CD14-positive monocyte (primary cell): ENCODE measurements around the gene TFIP11. TPM values are rescaled to one million over a fixed set of nuclear protein-coding genes. Genes with fewer than 3 reads are reported as not detected.

Experiments used
- DNase-seq, 3 donors: peaks; one replicate each; pipeline ENCODE4 v3.0.0-alpha.2; 2011 to 2022
- H2AFZ ChIP-seq: 2 replicates; pipeline ENCODE4 v1.6.0; 2012; ENCODE audit warnings: mild to moderate bottlenecking, low read depth, low read length, inconsistent platforms; ENCODE audit not compliant: insufficient read depth, poor library complexity, severe bottlenecking
- H3K27ac ChIP-seq, 2 donors: 1 replicate in 1 of 2; 2 replicates in 1 of 2; pipeline ENCODE4 v1.5.1; 2012 to 2013; ENCODE audit warnings: low read length in 2 of 2, control low read depth in 1 of 2, inconsistent platforms in 1 of 2, low read depth in 1 of 2, mild to moderate bottlenecking in 1 of 2
- H3K27me3 ChIP-seq, 2 donors: one replicate each; pipeline versions ENCODE4 v1.6.0 to v1.6.1; 2011 to 2013; ENCODE audit warnings: low read length in 2 of 2; ENCODE audit not compliant: control insufficient read depth in 2 of 2, insufficient read depth in 2 of 2
- H3K36me3 ChIP-seq, 2 donors: replicated peaks in 1 of 2; 1 replicate in 1 of 2; 2 replicates in 1 of 2; pipeline versions ENCODE4 v1.5.1 to v1.6.1; 2012 to 2013; ENCODE audit warnings: low read length in 2 of 2, control low read depth in 1 of 2, inconsistent platforms in 1 of 2, mild to moderate bottlenecking in 1 of 2; ENCODE audit not compliant: insufficient read depth in 2 of 2, control insufficient read depth in 1 of 2
- H3K4me1 ChIP-seq, 2 donors: 1 replicate in 1 of 2; 2 replicates in 1 of 2; pipeline versions ENCODE4 v1.5.1 to v1.6.1; 2012 to 2013; ENCODE audit warnings: low read length in 2 of 2, control low read depth in 1 of 2, inconsistent platforms in 1 of 2, mild to moderate bottlenecking in 1 of 2, moderate library complexity in 1 of 2; ENCODE audit not compliant: insufficient read depth in 2 of 2, control insufficient read depth in 1 of 2
- H3K4me2 ChIP-seq: replicated peaks from 2 replicates; pipeline ENCODE3; 2012; ENCODE audit warnings: low read length, moderate library complexity, mild to moderate bottlenecking; ENCODE audit not compliant: poor library complexity, severe bottlenecking; ENCODE audit errors: extremely low read depth
- H3K4me3 ChIP-seq, 3 experiments: fragments of 200-600 bp in 1 of 3; sonication (generic) in 1 of 3; replicated peaks in 1 of 3; 1 replicate in 2 of 3; 2 replicates in 1 of 3; pipeline ENCODE4 v1.5.1; 2011 to 2013; ENCODE audit warnings: low read length in 3 of 3, mild to moderate bottlenecking in 3 of 3, control low read depth in 2 of 3, low read depth in 2 of 3, inconsistent platforms in 1 of 3, moderate library complexity in 1 of 3
- H3K79me2 ChIP-seq: 2 replicates; pipeline ENCODE4 v1.6.0; 2012; ENCODE audit warnings: mild to moderate bottlenecking, control low read depth, inconsistent platforms, low read length, moderate library complexity; ENCODE audit not compliant: insufficient read depth
- H3K9ac ChIP-seq: 2 replicates; pipeline ENCODE4 v1.6.0; 2017; ENCODE audit warnings: low read length, mild to moderate bottlenecking; ENCODE audit not compliant: insufficient read depth, poor library complexity, severe bottlenecking
- H3K9me3 ChIP-seq, 2 donors: replicated peaks in 1 of 2; 1 replicate in 1 of 2; 2 replicates in 1 of 2; pipeline versions ENCODE4 v1.5.1 to v1.6.1; 2012 to 2013; ENCODE audit warnings: low read length in 2 of 2, control low read depth in 1 of 2; ENCODE audit not compliant: control insufficient read depth in 1 of 2, insufficient read depth in 1 of 2
- H4K20me1 ChIP-seq: 2 replicates; pipeline ENCODE4 v1.6.0; 2012; ENCODE audit warnings: mild to moderate bottlenecking, low read length, control low read depth, moderate library complexity; ENCODE audit not compliant: insufficient read depth
- H3K27ac Mint-ChIP-seq, 7 donors: one replicate each; pipeline ENCODE4 v1.8.0; 2020; ENCODE audit warnings: mild to moderate bottlenecking in 7 of 7, mixed read lengths in 7 of 7, moderate library complexity in 6 of 7, inconsistent platforms in 2 of 7
- H3K27me3 Mint-ChIP-seq, 3 donors: one replicate each; pipeline ENCODE4 v1.8.0; 2021 to 2022; ENCODE audit warnings: low read depth in 3 of 3, mild to moderate bottlenecking in 3 of 3, mixed read lengths in 3 of 3, moderate library complexity in 3 of 3, inconsistent platforms in 1 of 3
- H3K36me3 Mint-ChIP-seq, 2 donors: one replicate each; pipeline ENCODE4 v1.8.0; 2020; ENCODE audit warnings: mixed read lengths in 2 of 2, inconsistent platforms in 1 of 2, mild to moderate bottlenecking in 1 of 2
- H3K4me1 Mint-ChIP-seq: one replicate; pipeline ENCODE4 v1.8.0; 2020; ENCODE audit warnings: mild to moderate bottlenecking, mixed read lengths
- H3K4me3 Mint-ChIP-seq, 2 donors: one replicate each; pipeline ENCODE4 v1.8.0; 2020; ENCODE audit warnings: mild to moderate bottlenecking in 2 of 2, mixed read lengths in 2 of 2, moderate library complexity in 1 of 2
- H3K9me3 Mint-ChIP-seq, 7 donors: one replicate each; pipeline ENCODE4 v1.8.0; 2020 to 2022; ENCODE audit warnings: mixed read lengths in 7 of 7, mild to moderate bottlenecking in 6 of 7, moderate library complexity in 6 of 7, inconsistent platforms in 2 of 7
- whole genome bisulfite sequencing: methylation state at CpG from one replicate; pipeline ENCODE4 v1.1.5; 2013; ENCODE audit warnings: missing lambda C conversion rate; ENCODE audit not compliant: insufficient coverage; 5-methylcytosine and 5-hydroxymethylcytosine counted together
- intact Hi-C, 2 donors: fragments of 100-400 bp; cut with micrococcal nuclease; formaldehyde crosslinking; loops; one replicate each; pipeline versions ENCODE4 v1.15.0 to v1.15.1; 2023
- polyA plus RNA-seq, 3 donors: library from polyadenylated mRNA; depleted of rRNA in 1 of 3; unstranded in 2 of 3; stranded (reverse) in 1 of 3; fragments of 300-500 nt in 2 of 3; fragments of >200 nt in 1 of 3; fragmentation: Illumina TruSeq in 2 of 3; gene quantifications; 1 replicate in 2 of 3; 2 replicates in 1 of 3; pipeline ENCODE4 v1.2.3, GENCODE V29; 2012 to 2021
- TF ChIP-seq, protein P1 (sequence below): fragments of 200-600 bp; IDR thresholded peaks from one replicate; pipeline ENCODE4 v1.8.0; 2022; ENCODE audit warnings: antibody characterized with exemption, mild to moderate bottlenecking

TFIP11 gene
- polyA plus RNA-seq, 3 donors = 10.1 to 25.5 (median 19.8) TPM

DNA sequence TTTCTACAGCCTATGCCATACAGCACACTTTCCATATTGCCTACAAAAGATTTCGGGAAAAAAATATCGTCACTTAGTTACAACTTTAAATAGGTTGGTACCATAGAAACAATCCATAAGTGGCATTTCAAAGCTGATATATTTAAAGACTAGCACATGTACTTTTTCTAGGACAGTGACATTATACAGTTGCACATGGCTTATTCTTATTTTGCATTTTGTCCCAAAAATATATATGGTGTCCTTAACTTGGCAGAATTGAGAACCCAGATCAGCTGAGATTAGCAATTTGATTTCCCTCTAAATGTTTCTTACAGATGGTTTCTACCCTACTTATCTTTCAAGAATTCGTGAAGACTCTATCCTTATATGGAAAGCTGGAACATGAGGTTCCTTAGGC, 3.7 kb upstream of the TFIP11 start:
- no peak overlapping the region for H3K4me2 ChIP-seq
- no peaks in the 10 kb centered on the region for H4K20me1 ChIP-seq
- H3K4me1 Mint-ChIP-seq = peaks cover 17% of the 10 kb centered on the region
- H3K4me1 ChIP-seq = peaks cover 16 to 17% of the 10 kb centered on the region in 2 donors
- no peak overlapping the region for H3K4me3 ChIP-seq
- WGBS = no CpG with 5 or more reads among the region's 3 CpGs
- peaks cover 16% of the 10 kb centered on the region for H3K79me2 ChIP-seq
- H3K27ac ChIP-seq = no peak overlapping the region
- no peak overlapping the region for H3K27ac Mint-ChIP-seq
- no peak overlapping the region for H3K4me3 Mint-ChIP-seq
- H3K36me3 Mint-ChIP-seq = no peaks in the 10 kb centered on the region
- TF ChIP-seq, protein P1, sequence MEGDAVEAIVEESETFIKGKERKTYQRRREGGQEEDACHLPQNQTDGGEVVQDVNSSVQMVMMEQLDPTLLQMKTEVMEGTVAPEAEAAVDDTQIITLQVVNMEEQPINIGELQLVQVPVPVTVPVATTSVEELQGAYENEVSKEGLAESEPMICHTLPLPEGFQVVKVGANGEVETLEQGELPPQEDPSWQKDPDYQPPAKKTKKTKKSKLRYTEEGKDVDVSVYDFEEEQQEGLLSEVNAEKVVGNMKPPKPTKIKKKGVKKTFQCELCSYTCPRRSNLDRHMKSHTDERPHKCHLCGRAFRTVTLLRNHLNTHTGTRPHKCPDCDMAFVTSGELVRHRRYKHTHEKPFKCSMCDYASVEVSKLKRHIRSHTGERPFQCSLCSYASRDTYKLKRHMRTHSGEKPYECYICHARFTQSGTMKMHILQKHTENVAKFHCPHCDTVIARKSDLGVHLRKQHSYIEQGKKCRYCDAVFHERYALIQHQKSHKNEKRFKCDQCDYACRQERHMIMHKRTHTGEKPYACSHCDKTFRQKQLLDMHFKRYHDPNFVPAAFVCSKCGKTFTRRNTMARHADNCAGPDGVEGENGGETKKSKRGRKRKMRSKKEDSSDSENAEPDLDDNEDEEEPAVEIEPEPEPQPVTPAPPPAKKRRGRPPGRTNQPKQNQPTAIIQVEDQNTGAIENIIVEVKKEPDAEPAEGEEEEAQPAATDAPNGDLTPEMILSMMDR = no peak
- H3K27me3 Mint-ChIP-seq = no peaks in the 10 kb centered on the region
- intact Hi-C loops = no loop called here
- H3K9me3 ChIP-seq = no peaks in the 10 kb centered on the region
- no peak for DNase-seq
- no peak overlapping the region for H2AFZ ChIP-seq
- no peaks in the 10 kb centered on the region for H3K9me3 Mint-ChIP-seq
- H3K9ac ChIP-seq = no peak overlapping the region
- no peaks in the 10 kb centered on the region for H3K27me3 ChIP-seq
- no peaks in the 10 kb centered on the region for H3K36me3 ChIP-seq

DNA sequence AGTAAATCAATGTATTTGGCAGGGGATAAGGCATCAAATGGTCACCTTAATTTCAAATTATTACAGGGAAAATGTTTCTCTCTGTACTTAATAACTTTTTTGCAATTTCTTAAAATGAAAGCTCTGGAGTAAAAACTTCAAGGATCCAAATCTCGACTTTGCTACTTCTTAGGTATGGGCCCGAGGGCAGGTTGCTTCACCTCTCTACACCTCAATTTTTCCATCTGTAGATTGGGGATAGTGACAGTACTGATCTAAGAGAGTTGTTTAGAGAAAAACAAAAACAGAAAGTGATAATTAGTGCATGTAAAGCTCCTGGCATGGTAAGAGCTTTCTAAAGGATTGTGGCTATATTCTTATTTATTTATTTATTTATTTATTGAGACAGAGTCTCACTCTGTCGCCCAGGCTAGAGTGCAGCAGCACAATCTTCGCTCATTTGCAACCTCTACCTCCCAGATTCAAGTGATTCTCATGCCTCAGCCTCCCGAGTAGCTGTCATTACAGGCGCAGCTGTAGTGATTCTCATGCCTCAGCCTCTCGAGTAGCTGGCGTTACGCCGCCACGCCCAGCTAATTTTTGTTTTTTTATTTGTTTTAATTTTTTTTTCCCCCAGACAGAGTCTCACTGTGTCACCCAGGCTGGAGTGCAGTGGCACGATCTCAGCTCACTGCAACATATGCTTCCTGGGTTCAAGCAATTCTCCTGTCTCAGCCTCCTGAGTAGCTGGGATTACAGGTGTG, 2.3 kb upstream of the TFIP11 start:
- peaks cover 7 to 12% of the 10 kb centered on the region in 2 donors for H3K36me3 Mint-ChIP-seq
- peaks cover 19% of the 10 kb centered on the region for H3K4me1 Mint-ChIP-seq
- Histone ChIP-seq H3K9me3 (no peaks in the 10 kb centered on the region), H3K9ac (no peak overlapping the region), H3K4me1 (peaks cover 17 to 20% of the 10 kb centered on the region in 2 donors), H2AFZ (no peak overlapping the region), H3K4me3 (no peak overlapping the region), H3K27me3 (no peaks in the 10 kb centered on the region), H3K27ac (no peak overlapping the region), H3K4me2 (no peak overlapping the region), H3K36me3 (peaks cover 7 to 12% of the 10 kb centered on the region in 2 donors), H4K20me1 (no peaks in the 10 kb centered on the region), H3K79me2 (peaks cover 28% of the 10 kb centered on the region)
- H3K9me3 Mint-ChIP-seq = no peaks in the 10 kb centered on the region
- 90% methylated on average over 7 of the region's 12 CpGs for WGBS
- peak overlapping the region in 1 of 7 donors; percentile 50 for H3K27ac Mint-ChIP-seq
- no peaks in the 10 kb centered on the region for H3K27me3 Mint-ChIP-seq
- TF ChIP-seq, protein P1 = no peak
- H3K4me3 Mint-ChIP-seq = no peak overlapping the region
- DNase-seq = no peak
- intact Hi-C loops = loop anchor here in 1 of 2 donors (5.0 kb wide), 1 partner anchor 78 kb away; the partner anchor contains the start of gene TPST2
